NCI-H226 (cell line): Measurements from ENCODE around the gene USP43.
"Not testable (repeated sequence)": the region's sequence is repeated elsewhere in the genome, so short reads cannot be mapped to it uniquely, and the experiment has no call there.

Experiments used
- DNase-seq: peaks from one replicate; pipeline ENCODE4 v3.0.0-alpha.2; 2015

Gene USP43

GRCh38 chr17:9644910-9645751 lies at the start of gene USP43:
Gene USP43 (plus strand): TSS chr17:9645517. CDS start chr17:9645633, 116 bp downstream.
- DNase-seq: peak; percentile 59

GRCh38 chr17:9597638-9598037 lies 47.7 kb upstream of the USP43 start:
- not testable (repeated sequence) for DNase-seq

GRCh38 chr17:9598661-9599060 lies 46.7 kb upstream of the USP43 start:
- no peak for DNase-seq

- not testable (repeated sequence) for DNase-seq
Measured at GRCh38 chr17:9604583-9604982, 40.7 kb upstream of the USP43 start.

GRCh38 chr17:9606453-9606852 lies 38.9 kb upstream of the USP43 start:
- DNase-seq: no peak

- not testable (repeated sequence) for DNase-seq
Measured at GRCh38 chr17:9607058-9607457, 38.3 kb upstream of the USP43 start.

- DNase-seq: no peak
Measured at GRCh38 chr17:9611557-9611956, 33.8 kb upstream of the USP43 start.

GRCh38 chr17:9612006-9612405 lies 33.3 kb upstream of the USP43 start:
- DNase-seq: no peak

- no peak for DNase-seq
Measured at GRCh38 chr17:9615486-9615885, 29.8 kb upstream of the USP43 start.

- no peak for DNase-seq
Measured at GRCh38 chr17:9622961-9623360, 22.4 kb upstream of the USP43 start.

GRCh38 chr17:9628509-9628908 lies 16.8 kb upstream of the USP43 start:
- DNase-seq: no peak

- DNase-seq: no peak
Measured at GRCh38 chr17:9632741-9633140, 12.6 kb upstream of the USP43 start.

- DNase-seq: no peak
Measured at GRCh38 chr17:9635340-9635739, 10.0 kb upstream of the USP43 start.

- DNase-seq: no peak
Measured at GRCh38 chr17:9636501-9636900, 8.8 kb upstream of the USP43 start.

GRCh38 chr17:9640388-9640787 lies 4.9 kb upstream of the USP43 start:
- not testable (repeated sequence) for DNase-seq

GRCh38 chr17:9643611-9644010 lies 1.7 kb upstream of the USP43 start:
- DNase-seq: no peak

- DNase-seq: peak; percentile 51
Measured at GRCh38 chr17:9645851-9646545, 681 bp downstream of the USP43 start.

- DNase-seq: no peak
Measured at GRCh38 chr17:9646546-9646885, 1.2 kb downstream of the USP43 start.

GRCh38 chr17:9647014-9647413 lies 1.7 kb downstream of the USP43 start:
- DNase-seq: no peak

- peak; percentile 65 for DNase-seq
Measured at GRCh38 chr17:9648521-9649110, 3.3 kb downstream of the USP43 start.

- DNase-seq: peak; percentile 49
Measured at GRCh38 chr17:9658593-9659211, 13.4 kb downstream of the USP43 start.

- no peak for DNase-seq
Measured at GRCh38 chr17:9661027-9661426, 15.7 kb downstream of the USP43 start.

GRCh38 chr17:9663511-9663910 lies 18.2 kb downstream of the USP43 start:
- DNase-seq: not testable (repeated sequence)
